Measurements from ENCODE around the gene MAP6. TPM values are rescaled to one million over a fixed set of nuclear protein-coding genes. Genes with fewer than 3 reads are reported as not detected.

MAP6 gene
- total RNA-seq, 1 donor from 2014 or later, result 26.4 TPM

GRCh38 chr11:75594211-75594610 lies 74.6 kb downstream of the MAP6 start:
- no peak overlapping the region for H3K27ac Mint-ChIP-seq (ENCODE audit: unreplicated experiment)
- TF ChIP-seq CTCF (IDR thresholded peaks at IDR 0.05), result no peak
- DNase-seq (ENCODE audit: low spot score), result no peak
- peaks cover 2% of the 10 kb centered on the region for H3K36me3 Mint-ChIP-seq (ENCODE audit: low read depth)
- H3K27me3 Mint-ChIP-seq (ENCODE audit: low read depth), result no peaks in the 10 kb centered on the region
- H3K4me3 Mint-ChIP-seq (ENCODE audit: unreplicated experiment), result no peak overlapping the region
- H3K9me3 Mint-ChIP-seq (ENCODE audit: low read depth), result no peaks in the 10 kb centered on the region
- peaks cover 3% of the 10 kb centered on the region for H3K4me1 Mint-ChIP-seq (ENCODE audit: low read depth)

GRCh38 chr11:75593286-75593915 lies 75.4 kb downstream of the MAP6 start:
- Mint-ChIP-seq H3K4me3 (ENCODE audit: unreplicated experiment) (no peak overlapping the region), H3K36me3 (ENCODE audit: low read depth) (peaks cover under 1% of the 10 kb centered on the region), H3K9me3 (ENCODE audit: low read depth) (no peaks in the 10 kb centered on the region), H3K27ac (ENCODE audit: unreplicated experiment) (no peak overlapping the region), H3K4me1 (ENCODE audit: low read depth) (peaks cover 3% of the 10 kb centered on the region), H3K27me3 (ENCODE audit: low read depth) (no peaks in the 10 kb centered on the region)
- TF ChIP-seq CTCF (IDR thresholded peaks at IDR 0.05), result no peak
- DNase-seq (ENCODE audit: low spot score), result no peak

- Mint-ChIP-seq H3K4me1 (ENCODE audit: low read depth) (peaks cover 3% of the 10 kb centered on the region), H3K27me3 (ENCODE audit: low read depth) (no peaks in the 10 kb centered on the region), H3K36me3 (ENCODE audit: low read depth) (no peaks in the 10 kb centered on the region), H3K27ac (ENCODE audit: unreplicated experiment) (no peak overlapping the region), H3K4me3 (ENCODE audit: unreplicated experiment) (no peak overlapping the region), H3K9me3 (ENCODE audit: low read depth) (no peaks in the 10 kb centered on the region)
- DNase-seq (ENCODE audit: low spot score), result no peak
- no peak for TF ChIP-seq CTCF (IDR thresholded peaks at IDR 0.05)
These were observed 76.1 kb downstream of the MAP6 start for GRCh38 chr11:75592715-75593114.

- Mint-ChIP-seq H3K36me3 (ENCODE audit: low read depth) (no peaks in the 10 kb centered on the region), H3K4me1 (ENCODE audit: low read depth) (peaks cover 3% of the 10 kb centered on the region), H3K9me3 (ENCODE audit: low read depth) (no peaks in the 10 kb centered on the region), H3K27me3 (ENCODE audit: low read depth) (no peaks in the 10 kb centered on the region), H3K27ac (ENCODE audit: unreplicated experiment) (no peak overlapping the region), H3K4me3 (ENCODE audit: unreplicated experiment) (no peak overlapping the region)
- TF ChIP-seq CTCF (IDR thresholded peaks at IDR 0.05), result no peak
- no peak for DNase-seq (ENCODE audit: low spot score)
These were observed 76.9 kb downstream of the MAP6 start for GRCh38 chr11:75591966-75592365.

GRCh38 chr11:75591371-75591770 lies 77.5 kb downstream of the MAP6 start:
- DNase-seq (ENCODE audit: low spot score), result no peak
- Mint-ChIP-seq H3K9me3 (ENCODE audit: low read depth) (no peaks in the 10 kb centered on the region), H3K4me1 (ENCODE audit: low read depth) (peaks cover 3% of the 10 kb centered on the region), H3K27ac (ENCODE audit: unreplicated experiment) (no peak overlapping the region), H3K36me3 (ENCODE audit: low read depth) (no peaks in the 10 kb centered on the region), H3K4me3 (ENCODE audit: unreplicated experiment) (no peak overlapping the region), H3K27me3 (ENCODE audit: low read depth) (no peaks in the 10 kb centered on the region)
- no peak for TF ChIP-seq CTCF (IDR thresholded peaks at IDR 0.05)

All from chondrocyte (in vitro differentiated cells).